Neural cell (in vitro differentiated cells): Measurements from ENCODE around the gene PDE3A. TPM values are rescaled to one million over a fixed set of nuclear protein-coding genes. Genes with fewer than 3 reads are reported as not detected.

Source experiments
- H2AFZ ChIP-seq: fragments of 200-600, 300-800 bp; sonication (generic), shearing (Covaris generic); 2 replicates; pipeline ENCODE4 v1.6.0; 2014; ENCODE audit warnings: low read depth, mild to moderate bottlenecking, antibody characterized with exemption, low read length, moderate library complexity
- H3F3A ChIP-seq: fragments of 200-600 bp; shearing (Covaris generic); 2 replicates; pipeline ENCODE4 v1.6.1; 2016; ENCODE audit warnings: mild to moderate bottlenecking, moderate library complexity, mixed read lengths, antibody characterized with exemption, low read length; ENCODE audit not compliant: insufficient read depth, poor library complexity, severe bottlenecking
- H3K27ac ChIP-seq: fragments of 200-600, 300-800 bp; sonication (generic), shearing (Covaris generic); 2 replicates; pipeline ENCODE4 v1.5.1; 2014; ENCODE audit warnings: mild to moderate bottlenecking, low read length, moderate library complexity
- H3K27me3 ChIP-seq: fragments of 300-800, 200-600 bp; sonication (generic), shearing (Covaris generic); 2 replicates; pipeline ENCODE4 v1.6.0; 2014; ENCODE audit warnings: mild to moderate bottlenecking, low read depth, low read length, moderate library complexity; ENCODE audit not compliant: insufficient read depth
- H3K36me3 ChIP-seq: fragments of 300-800, 200-600 bp; sonication (generic), shearing (Covaris generic); 2 replicates; pipeline ENCODE4 v1.5.1; 2014; ENCODE audit warnings: mild to moderate bottlenecking, antibody characterized with exemption, low read length, moderate library complexity; ENCODE audit not compliant: insufficient read depth
- H3K4me2 ChIP-seq: fragments of 300-800, 200-600 bp; sonication (generic), shearing (Covaris generic); 2 replicates; pipeline ENCODE4 v1.6.0; 2014; ENCODE audit warnings: mild to moderate bottlenecking, low read length
- H3K4me3 ChIP-seq: fragments of 300-800, 200-600 bp; sonication (generic), shearing (Covaris generic); 2 replicates; pipeline ENCODE4 v1.5.1; 2014; ENCODE audit warnings: mild to moderate bottlenecking, low read length, moderate library complexity
- H3K79me2 ChIP-seq: fragments of 200-600 bp; shearing (Covaris generic); replicated peaks from 2 replicates; pipeline ENCODE4 v1.6.0; 2014; ENCODE audit warnings: mild to moderate bottlenecking, low read length, moderate library complexity; ENCODE audit not compliant: insufficient read depth
- H3K9ac ChIP-seq: fragments of 300-800, 200-600 bp; sonication (generic), shearing (Covaris generic); 2 replicates; pipeline ENCODE4 v1.6.1; 2016; ENCODE audit warnings: mild to moderate bottlenecking, low read length, mixed read lengths
- H3K9me2 ChIP-seq: fragments of 200-600 bp; shearing (Covaris generic); 2 replicates; pipeline ENCODE4 v1.6.1; 2016; ENCODE audit warnings: mild to moderate bottlenecking, low read length, mixed read lengths; ENCODE audit not compliant: insufficient read depth
- H3K9me3 ChIP-seq: fragments of 200-600, 300-800 bp; sonication (generic), shearing (Covaris generic); 2 replicates; pipeline ENCODE4 v1.6.1; 2016; ENCODE audit warnings: mild to moderate bottlenecking, mixed run types, low read length, moderate library complexity, mixed read lengths
- H4K20me1 ChIP-seq: fragments of 200-600 bp; shearing (Covaris generic); 2 replicates; pipeline ENCODE4 v1.6.1; 2016; ENCODE audit warnings: mild to moderate bottlenecking, mixed run types; ENCODE audit not compliant: insufficient read depth
- CTCF ChIP-seq: fragments of 450-650 bp; IDR thresholded peaks from 2 replicates; pipeline ENCODE4 v1.5.1; 2014; ENCODE audit warnings: antibody characterized with exemption, mild to moderate bottlenecking, moderate library complexity; ENCODE audit not compliant: poor library complexity, severe bottlenecking
- EP300 ChIP-seq: fragments of 450-650 bp; conservative IDR thresholded peaks from 2 replicates; pipeline ENCODE4 v1.6.1; 2014; ENCODE audit warnings: antibody characterized with exemption, mild to moderate bottlenecking, moderate library complexity; ENCODE audit not compliant: poor library complexity, severe bottlenecking
- EZH2 ChIP-seq: fragments of 200-600, 300-800 bp; shearing (Covaris generic), sonication (generic); IDR thresholded peaks from 2 replicates; pipeline ENCODE4 v1.6.1; 2014; ENCODE audit warnings: antibody characterized with exemption, low read length, borderline replicate concordance, mild to moderate bottlenecking; ENCODE audit not compliant: insufficient read depth, poor library complexity, severe bottlenecking
- MXI1 ChIP-seq: fragments of 450-650 bp; conservative IDR thresholded peaks from 2 replicates; pipeline ENCODE4 v1.6.1; 2014; ENCODE audit warnings: antibody characterized with exemption, mild to moderate bottlenecking; ENCODE audit not compliant: poor library complexity, severe bottlenecking
- POLR2AphosphoS5 ChIP-seq: IDR thresholded peaks from 2 replicates; pipeline ENCODE4 v1.6.1; 2012
- RAD21 ChIP-seq: fragments of 450-650 bp; conservative IDR thresholded peaks from 2 replicates; pipeline ENCODE4 v1.6.1; 2014; ENCODE audit warnings: antibody characterized with exemption, mild to moderate bottlenecking, moderate library complexity
- REST ChIP-seq: IDR thresholded peaks from 2 replicates; pipeline ENCODE4 v1.6.1; 2012; ENCODE audit warnings: borderline replicate concordance
- SMC3 ChIP-seq: fragments of 450-650 bp; conservative IDR thresholded peaks from 2 replicates; pipeline ENCODE4 v1.6.1; 2014; ENCODE audit warnings: antibody characterized with exemption, mild to moderate bottlenecking, moderate library complexity; ENCODE audit not compliant: poor library complexity
- TAF1 ChIP-seq: IDR thresholded peaks from 2 replicates; pipeline ENCODE4 v1.6.1; 2012; ENCODE audit warnings: low read depth
- polyA plus RNA-seq: library from polyadenylated mRNA; depleted of rRNA; stranded (reverse); fragments of >200 nt; gene quantifications from 2 replicates; pipeline ENCODE4 v1.2.3, GENCODE V29; 2014

Gene PDE3A
- polyA plus RNA-seq, 1 donor from 2014 or later, result 0.94 TPM

GRCh38 chr12:20452496-20453010, 84.2 kb downstream of the PDE3A start:
- Histone ChIP-seq H3K27me3 (no peaks in the 10 kb centered on the region), H3K9me3 (no peaks in the 10 kb centered on the region), H3K27ac (no peak overlapping the region), H3F3A (no peaks in the 10 kb centered on the region), H3K4me2 (no peak overlapping the region), H3K36me3 (no peaks in the 10 kb centered on the region), H3K79me2 (no peaks in the 10 kb centered on the region), H2AFZ (no peak overlapping the region), H4K20me1 (no peaks in the 10 kb centered on the region), H3K9me2 (no peaks in the 10 kb centered on the region), H3K4me3 (no peak overlapping the region), H3K9ac (no peak overlapping the region)
- TF ChIP-seq CTCF (no peak), TAF1 (no peak), RAD21 (no peak), POLR2AphosphoS5 (no peak), EP300 (no peak), SMC3 (no peak), EZH2 (no peak)

- no peak overlapping the region for H3K4me2 ChIP-seq
- no peaks in the 10 kb centered on the region for H3F3A ChIP-seq
- H3K36me3 ChIP-seq, result no peaks in the 10 kb centered on the region
- TF ChIP-seq TAF1 (no peak), RAD21 (no peak)
- H3K27ac ChIP-seq, result no peak overlapping the region
- no peaks in the 10 kb centered on the region for H3K27me3 ChIP-seq
- H2AFZ ChIP-seq, result no peak overlapping the region
- no peaks in the 10 kb centered on the region for H4K20me1 ChIP-seq
- H3K9me3 ChIP-seq, result no peaks in the 10 kb centered on the region
- H3K9ac ChIP-seq, result no peak overlapping the region
- H3K9me2 ChIP-seq, result no peaks in the 10 kb centered on the region
- no peak overlapping the region for H3K4me3 ChIP-seq
- no peaks in the 10 kb centered on the region for H3K79me2 ChIP-seq
Observed at GRCh38 chr12:20453756-20454310, 85.5 kb downstream of the PDE3A start.

GRCh38 chr12:20455001-20455706, 86.8 kb downstream of the PDE3A start:
- Histone ChIP-seq H3K36me3 (no peaks in the 10 kb centered on the region), H3K27me3 (no peaks in the 10 kb centered on the region), H4K20me1 (no peaks in the 10 kb centered on the region), H3K9me3 (no peaks in the 10 kb centered on the region), H3K4me3 (no peak overlapping the region), H2AFZ (no peak overlapping the region), H3K79me2 (no peaks in the 10 kb centered on the region), H3F3A (no peaks in the 10 kb centered on the region), H3K4me2 (no peak overlapping the region), H3K9ac (no peak overlapping the region), H3K27ac (no peak overlapping the region), H3K9me2 (no peaks in the 10 kb centered on the region)
- TF ChIP-seq REST (no peak), CTCF (no peak), POLR2AphosphoS5 (no peak), TAF1 (no peak), RAD21 (no peak), EP300 (no peak), MXI1 (no peak), EZH2 (no peak), SMC3 (no peak)
